D721Med (cell line): Measurements from ENCODE around the gene SNTG2.

Experiments
- DNase-seq: peaks from one replicate; pipeline ENCODE4 v3.0.0; 2011; ENCODE audit warnings: low spot score; ENCODE audit not compliant: insufficient read length
- FAIRE-seq: peaks from 2 replicates; lab custom pipeline; 2011; peaks lifted over from hg19 to GRCh38; lab: Jason Lieb, UNC
- CTCF ChIP-seq: IDR thresholded peaks from 2 replicates; pipeline ENCODE4 v1.5.1; 2012; ENCODE audit warnings: mild to moderate bottlenecking, control low read depth; ENCODE audit not compliant: insufficient read depth; ENCODE audit errors: missing control alignments

Gene SNTG2

GRCh38 chr2:1028831-1029230 lies 78.2 kb downstream of the SNTG2 start:
- FAIRE-seq (no peak), DNase-seq (no peak)
- TF ChIP-seq CTCF, result no peak

- DNase-seq, result no peak
- FAIRE-seq, result no peak
- TF ChIP-seq CTCF, result no peak
These were observed 81.4 kb downstream of the SNTG2 start for GRCh38 chr2:1032030-1032429.

GRCh38 chr2:1033069-1033468 lies 82.4 kb downstream of the SNTG2 start:
- no peak for DNase-seq
- TF ChIP-seq CTCF, result no peak
- FAIRE-seq, result no peak

GRCh38 chr2:1037066-1037465 lies 86.4 kb downstream of the SNTG2 start:
- TF ChIP-seq CTCF, result no peak
- FAIRE-seq, result no peak
- no peak for DNase-seq

GRCh38 chr2:1039549-1039948 lies 88.9 kb downstream of the SNTG2 start:
- DNase-seq (no peak), FAIRE-seq (no peak)
- TF ChIP-seq CTCF, result no peak

- FAIRE-seq (no peak), DNase-seq (no peak)
- TF ChIP-seq CTCF, result no peak
These were observed 90.6 kb downstream of the SNTG2 start for GRCh38 chr2:1041012-1041805.

- no peak for TF ChIP-seq CTCF
- DNase-seq (no peak), FAIRE-seq (no peak)
These were observed 94.5 kb downstream of the SNTG2 start for GRCh38 chr2:1045109-1045508.
